Thyroid gland (tissue), 4 donors: ENCODE data around the gene SURF6.

Experiments
- CTCF ChIP-seq, 6 experiments: fragments of 200-600 bp in 3 of 6; fragments of 450-650 bp in 3 of 6; sonication (generic) in 3 of 6; IDR thresholded peaks; one replicate each; pipeline ENCODE4 v1.5.1; 2016 to 2019; ENCODE audit warnings: antibody characterized with exemption in 6 of 6, mild to moderate bottlenecking in 2 of 6, inconsistent platforms in 1 of 6, moderate library complexity in 1 of 6
- POLR2A ChIP-seq, 2 donors: fragments of 450-650 bp; IDR thresholded peaks; one replicate each; pipeline ENCODE4 v1.6.1; 2017; ENCODE audit warnings: antibody characterized with exemption in 2 of 2, mild to moderate bottlenecking in 2 of 2, moderate library complexity in 1 of 2

GRCh38 chr9:133306242-133307204 lies 29.5 kb downstream of the SURF6 start:
- TF ChIP-seq CTCF (IDR thresholded peaks at IDR 0.05) (no peak), POLR2A (IDR thresholded peaks at IDR 0.05) (no peak)
